ENCODE measurements around the gene NOXO1.

NOXO1 gene

GRCh38 chr16:2003231-2003826 is 22.1 kb upstream of the NOXO1 start:
- H3F3A ChIP-seq (ENCODE audit: insufficient read depth) = 0 out of 2 replicates have a peak, but pooled peaks cover under 1% of the 10 kb centered on the region
- no peaks in the 10 kb centered on the region for H3K27me3 ChIP-seq (ENCODE audit: low read length)
- no peaks in the 10 kb centered on the region for H3K9me2 ChIP-seq (replicated peaks; ENCODE audit: insufficient read depth, low read length)
- no peak for TF ChIP-seq EZH2phosphoT487 (conservative IDR thresholded peaks at IDR 0.05; ENCODE audit: low read length)
- TF ChIP-seq CTCF (IDR thresholded peaks at IDR 0.05; ENCODE audit: insufficient read depth, low read length, poor library complexity, severe bottlenecking) = no peak
- H2AFZ ChIP-seq (ENCODE audit: low read depth, low read length, severe bottlenecking) = no peak overlapping the region
- no peak overlapping the region for H3K4me3 ChIP-seq (ENCODE audit: insufficient read depth, low read length, poor library complexity, severe bottlenecking)
- no peak overlapping the region for H3K27ac ChIP-seq (ENCODE audit: low read depth, low read length)
- no peaks in the 10 kb centered on the region for H3K36me3 ChIP-seq (ENCODE audit: low read length)
- H4K20me1 ChIP-seq (ENCODE audit: low read depth, low read length) = no peaks in the 10 kb centered on the region; the same call in 1 of the 2 replicates
- H3K9me3 ChIP-seq (ENCODE audit: insufficient read depth, low read length) = no peaks in the 10 kb centered on the region
- no peak overlapping the region for H3K4me2 ChIP-seq (ENCODE audit: low read depth, low read length, poor library complexity, severe bottlenecking)
- H3K9ac ChIP-seq (ENCODE audit: low read length) = no peak overlapping the region
- peaks cover 51% of the 10 kb centered on the region for H3K79me2 ChIP-seq (ENCODE audit: insufficient read depth, low read length)

GRCh38 chr16:2002406-2003230 is 21.3 kb upstream of the NOXO1 start:
- H3F3A ChIP-seq (ENCODE audit: insufficient read depth) = no peaks in the 10 kb centered on the region
- no peaks in the 10 kb centered on the region for H3K27me3 ChIP-seq (ENCODE audit: low read length)
- H3K27ac ChIP-seq (ENCODE audit: low read depth, low read length) = no peak overlapping the region
- H3K79me2 ChIP-seq (ENCODE audit: insufficient read depth, low read length) = peaks cover 44% of the 10 kb centered on the region
- no peaks in the 10 kb centered on the region; the same call in 1 of the 2 replicates for H4K20me1 ChIP-seq (ENCODE audit: low read depth, low read length)
- no peak overlapping the region for H3K9ac ChIP-seq (ENCODE audit: low read length)
- no peak overlapping the region for H2AFZ ChIP-seq (ENCODE audit: low read depth, low read length, severe bottlenecking)
- no peak for TF ChIP-seq EZH2phosphoT487 (conservative IDR thresholded peaks at IDR 0.05; ENCODE audit: low read length)
- no peaks in the 10 kb centered on the region for H3K9me3 ChIP-seq (ENCODE audit: insufficient read depth, low read length)
- no peak overlapping the region for H3K4me2 ChIP-seq (ENCODE audit: low read depth, low read length, poor library complexity, severe bottlenecking)
- H3K4me3 ChIP-seq (ENCODE audit: insufficient read depth, low read length, poor library complexity, severe bottlenecking) = no peak overlapping the region
- H3K9me2 ChIP-seq (replicated peaks; ENCODE audit: insufficient read depth, low read length) = no peaks in the 10 kb centered on the region
- H3K36me3 ChIP-seq (ENCODE audit: low read length) = no peaks in the 10 kb centered on the region

GRCh38 chr16:2001456-2002355 is 20.4 kb upstream of the NOXO1 start:
- H3K4me2 ChIP-seq (ENCODE audit: low read depth, low read length, poor library complexity, severe bottlenecking) = no peak overlapping the region
- no peak overlapping the region for H2AFZ ChIP-seq (ENCODE audit: low read depth, low read length, severe bottlenecking)
- H3K9ac ChIP-seq (ENCODE audit: low read length) = no peak overlapping the region
- TF ChIP-seq CTCF (IDR thresholded peaks at IDR 0.05; ENCODE audit: insufficient read depth, low read length, poor library complexity, severe bottlenecking) = no peak
- TF ChIP-seq EZH2phosphoT487 (conservative IDR thresholded peaks at IDR 0.05; ENCODE audit: low read length) = no peak
- H3K36me3 ChIP-seq (ENCODE audit: low read length) = no peaks in the 10 kb centered on the region
- 0 out of 2 replicates have a peak, but pooled peaks cover 2% of the 10 kb centered on the region for H3F3A ChIP-seq (ENCODE audit: insufficient read depth)
- no peak overlapping the region for H3K4me3 ChIP-seq (ENCODE audit: insufficient read depth, low read length, poor library complexity, severe bottlenecking)
- H3K9me2 ChIP-seq (replicated peaks; ENCODE audit: insufficient read depth, low read length) = no peaks in the 10 kb centered on the region
- no peaks in the 10 kb centered on the region for H3K9me3 ChIP-seq (ENCODE audit: insufficient read depth, low read length)
- H3K27ac ChIP-seq (ENCODE audit: low read depth, low read length) = no peak overlapping the region
- H4K20me1 ChIP-seq (ENCODE audit: low read depth, low read length) = no peaks in the 10 kb centered on the region; the same call in 1 of the 2 replicates
- H3K79me2 ChIP-seq (ENCODE audit: insufficient read depth, low read length) = peaks cover 35% of the 10 kb centered on the region
- no peaks in the 10 kb centered on the region for H3K27me3 ChIP-seq (ENCODE audit: low read length)
